Keratinocyte (primary cell): ENCODE data around the gene SIPA1. TPM values are rescaled to one million over a fixed set of nuclear protein-coding genes. Genes with fewer than 3 reads are reported as not detected.

Experiments
- DNase-seq: peaks from one replicate; pipeline ENCODE4 v3.0.0-alpha.2; 2011; ENCODE audit warnings: low read depth, missing footprints, low spot score
- FAIRE-seq: peaks from 2 replicates; lab custom pipeline; 2011; peaks lifted over from hg19 to GRCh38; lab: Jason Lieb, UNC
- H2AFZ ChIP-seq: 2 replicates; pipeline ENCODE4 v1.6.0; 2012; ENCODE audit warnings: low read length, control low read depth, inconsistent platforms; ENCODE audit not compliant: control insufficient read depth
- H3K27ac ChIP-seq: 2 replicates; pipeline ENCODE4 v1.5.1; 2011; ENCODE audit warnings: low read length; ENCODE audit not compliant: control insufficient read depth, insufficient read depth
- H3K27me3 ChIP-seq: 3 replicates; pipeline ENCODE4 v1.6.0; 2011; ENCODE audit warnings: low read length; ENCODE audit not compliant: control insufficient read depth, insufficient read depth; ENCODE audit errors: extremely low read depth
- H3K36me3 ChIP-seq, 2 experiments: 2 replicates in 1 of 2; 3 replicates in 1 of 2; pipeline ENCODE4 v1.5.1; 2011; ENCODE audit warnings: low read length in 2 of 2, mild to moderate bottlenecking in 1 of 2; ENCODE audit not compliant: control insufficient read depth in 2 of 2, insufficient read depth in 2 of 2; ENCODE audit errors: extremely low read depth in 1 of 2
- H3K4me1 ChIP-seq: 3 replicates; pipeline ENCODE4 v1.5.1; 2011; ENCODE audit warnings: low read length; ENCODE audit not compliant: control insufficient read depth, insufficient read depth; ENCODE audit errors: extremely low read depth
- H3K4me2 ChIP-seq: 3 replicates; pipeline ENCODE4 v1.6.0; 2011; ENCODE audit warnings: low read depth, low read length; ENCODE audit not compliant: control insufficient read depth, insufficient read depth; ENCODE audit errors: extremely low read depth
- H3K4me3 ChIP-seq, 3 experiments: fragments of 200-600 bp in 1 of 3; sonication (generic) in 1 of 3; 2 replicates in 2 of 3; 3 replicates in 1 of 3; pipeline ENCODE4 v1.5.1; 2011 to 2016; ENCODE audit warnings: low read length in 3 of 3, mild to moderate bottlenecking in 3 of 3, control low read depth in 2 of 3, inconsistent platforms in 1 of 3, low read depth in 1 of 3, mixed read lengths in 1 of 3, mixed run types in 1 of 3, moderate library complexity in 1 of 3; ENCODE audit not compliant: control insufficient read depth in 2 of 3, insufficient read depth in 2 of 3; ENCODE audit errors: extremely low read depth in 1 of 3
- H3K79me2 ChIP-seq: 2 replicates; pipeline ENCODE4 v1.6.0; 2012; ENCODE audit warnings: low read length; ENCODE audit not compliant: control insufficient read depth, insufficient read depth
- H3K9ac ChIP-seq: 3 replicates; pipeline ENCODE4 v1.6.0; 2011; ENCODE audit warnings: low read length; ENCODE audit not compliant: control insufficient read depth, insufficient read depth; ENCODE audit errors: extremely low read depth
- H3K9me1 ChIP-seq: 3 replicates; pipeline ENCODE4 v1.6.0; 2011; ENCODE audit warnings: low read length; ENCODE audit not compliant: control insufficient read depth, insufficient read depth; ENCODE audit errors: extremely low read depth
- H3K9me3 ChIP-seq: 2 replicates; pipeline ENCODE4 v1.5.1; 2012; ENCODE audit warnings: low read depth, low read length; ENCODE audit not compliant: control insufficient read depth
- H4K20me1 ChIP-seq: 3 replicates; pipeline ENCODE4 v1.6.0; 2011; ENCODE audit warnings: low read length; ENCODE audit not compliant: control insufficient read depth, insufficient read depth; ENCODE audit errors: extremely low read depth
- EZH2 ChIP-seq: IDR thresholded peaks from one replicate; pipeline ENCODE4 v1.6.1; 2012; ENCODE audit warnings: inconsistent platforms, mild to moderate bottlenecking, low read length, moderate library complexity
- dilution Hi-C: fragments of 300-500 bp; cut with MboI; formaldehyde crosslinking; loops from one replicate; pipeline ENCODE4 v1.7.0; 2020; ENCODE audit warnings: low sequenced_read_pairs; ENCODE audit not compliant: extremely low pct_ligation_motif_present
- polyA plus RNA-seq, 5 experiments: library from polyadenylated mRNA; depleted of rRNA in 3 of 5; stranded (reverse) in 3 of 5; stranded (forward) in 1 of 5; unstranded in 1 of 5; fragments of >200 nt; gene quantifications; 1 replicate in 1 of 5; 2 replicates in 3 of 5; 3 replicates in 1 of 5; pipeline versions ENCODE4 v1.2.1 to v1.2.3, GENCODE V29; 2011 to 2012; ENCODE audit warnings: missing spikeins in 2 of 5, low read depth in 1 of 5, low replicate concordance in 1 of 5
- TF ChIP-seq, protein P1 (sequence below), 3 experiments: IDR thresholded peaks in 1 of 3; conservative IDR thresholded peaks in 1 of 3; optimal IDR thresholded peaks in 1 of 3; 2 replicates in 2 of 3; 3 replicates in 1 of 3; pipeline versions ENCODE3 to v1.5.1; 2011; ENCODE audit warnings: low read length in 3 of 3, mild to moderate bottlenecking in 3 of 3, moderate library complexity in 2 of 3, control low read depth in 1 of 3, inconsistent platforms in 1 of 3; ENCODE audit not compliant: insufficient read depth in 2 of 3; ENCODE audit errors: extremely low read depth in 1 of 3

The SIPA1 gene
- polyA plus RNA-seq, 1 donor (not counting 4 experiments of a cell fraction or from before 2014, with no cell fraction given) = 4.5 TPM

DNA sequence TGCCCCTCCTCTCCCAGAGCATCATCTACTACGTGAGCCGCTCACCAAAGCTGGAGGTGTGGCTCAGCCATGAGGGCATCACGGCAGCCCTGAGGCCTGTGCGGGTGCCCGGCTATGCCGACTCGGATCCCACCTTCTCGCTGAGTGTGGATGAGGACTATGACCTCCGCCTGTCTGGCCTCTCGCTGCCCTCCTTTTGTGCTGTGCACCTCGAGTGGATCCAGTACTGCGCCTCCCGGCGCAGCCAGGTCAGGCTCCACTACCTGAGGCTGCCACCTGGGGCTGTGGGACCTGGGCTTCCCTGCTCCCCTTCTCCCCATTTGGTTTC lies 3.8 kb upstream of the SIPA1 start:
- H3K4me2 ChIP-seq = no peak overlapping the region
- H3K79me2 ChIP-seq = no peaks in the 10 kb centered on the region
- DNase-seq = no peak
- H3K4me3 ChIP-seq = no peak overlapping the region
- dilution Hi-C loops = no loop called here
- no peaks in the 10 kb centered on the region for H3K9me1 ChIP-seq
- H4K20me1 ChIP-seq = peaks cover 4% of the 10 kb centered on the region
- H3K27me3 ChIP-seq = no peaks in the 10 kb centered on the region
- no peak for FAIRE-seq
- H3K9ac ChIP-seq = no peak overlapping the region
- TF ChIP-seq, protein P1, sequence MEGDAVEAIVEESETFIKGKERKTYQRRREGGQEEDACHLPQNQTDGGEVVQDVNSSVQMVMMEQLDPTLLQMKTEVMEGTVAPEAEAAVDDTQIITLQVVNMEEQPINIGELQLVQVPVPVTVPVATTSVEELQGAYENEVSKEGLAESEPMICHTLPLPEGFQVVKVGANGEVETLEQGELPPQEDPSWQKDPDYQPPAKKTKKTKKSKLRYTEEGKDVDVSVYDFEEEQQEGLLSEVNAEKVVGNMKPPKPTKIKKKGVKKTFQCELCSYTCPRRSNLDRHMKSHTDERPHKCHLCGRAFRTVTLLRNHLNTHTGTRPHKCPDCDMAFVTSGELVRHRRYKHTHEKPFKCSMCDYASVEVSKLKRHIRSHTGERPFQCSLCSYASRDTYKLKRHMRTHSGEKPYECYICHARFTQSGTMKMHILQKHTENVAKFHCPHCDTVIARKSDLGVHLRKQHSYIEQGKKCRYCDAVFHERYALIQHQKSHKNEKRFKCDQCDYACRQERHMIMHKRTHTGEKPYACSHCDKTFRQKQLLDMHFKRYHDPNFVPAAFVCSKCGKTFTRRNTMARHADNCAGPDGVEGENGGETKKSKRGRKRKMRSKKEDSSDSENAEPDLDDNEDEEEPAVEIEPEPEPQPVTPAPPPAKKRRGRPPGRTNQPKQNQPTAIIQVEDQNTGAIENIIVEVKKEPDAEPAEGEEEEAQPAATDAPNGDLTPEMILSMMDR (optimal IDR thresholded peaks at IDR 0.05 in 1 of 3, IDR thresholded peaks at IDR 0.05 in 1 of 3, conservative IDR thresholded peaks at IDR 0.05 in 1 of 3; ENCODE audit: extremely low read depth in 1 of 3, insufficient read depth in 2 of 3, low read length in 3 of 3) = no peak
- TF ChIP-seq EZH2 = no peak
- no peak overlapping the region for H2AFZ ChIP-seq
- peaks cover 46 to 52% of the 10 kb centered on the region in 2 experiments for H3K36me3 ChIP-seq
- no peaks in the 10 kb centered on the region for H3K9me3 ChIP-seq
- peaks cover 7% of the 10 kb centered on the region for H3K4me1 ChIP-seq
- H3K27ac ChIP-seq = no peak overlapping the region

DNA sequence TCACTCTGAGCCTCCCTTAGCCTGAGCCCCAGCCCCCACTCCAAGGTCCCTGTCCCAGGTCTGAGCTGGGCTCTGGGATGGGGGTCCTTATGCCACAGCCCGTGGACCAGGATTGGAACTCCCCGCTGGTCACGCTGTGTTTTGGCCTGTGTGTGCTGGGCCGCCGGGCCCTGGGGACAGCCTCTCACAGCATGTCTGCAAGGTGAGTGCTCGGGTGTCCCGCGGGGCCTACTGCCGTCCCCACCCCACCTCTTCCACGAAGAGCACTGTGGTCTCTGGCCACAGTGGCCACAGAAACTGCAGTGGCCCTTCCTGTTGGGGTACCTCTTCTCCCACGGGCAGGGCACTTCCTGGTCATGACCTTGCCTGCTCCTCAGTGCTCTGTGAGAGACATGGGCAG lies 3.5 kb upstream of the SIPA1 start:
- Histone ChIP-seq H3K4me1 (peaks cover 7% of the 10 kb centered on the region), H3K27ac (no peak overlapping the region), H3K27me3 (no peaks in the 10 kb centered on the region), H3K4me2 (no peak overlapping the region), H3K36me3 (peaks cover 42 to 48% of the 10 kb centered on the region in 2 experiments), H3K79me2 (no peaks in the 10 kb centered on the region), H3K9ac (no peak overlapping the region), H3K9me3 (no peaks in the 10 kb centered on the region), H3K9me1 (no peaks in the 10 kb centered on the region), H4K20me1 (peaks cover 4% of the 10 kb centered on the region), H2AFZ (no peak overlapping the region), H3K4me3 (no peak overlapping the region)
- FAIRE-seq = no peak
- DNase-seq = no peak
- dilution Hi-C loops = no loop called here
- TF ChIP-seq, protein P1 (optimal IDR thresholded peaks at IDR 0.05 in 1 of 3, IDR thresholded peaks at IDR 0.05 in 1 of 3, conservative IDR thresholded peaks at IDR 0.05 in 1 of 3; ENCODE audit: extremely low read depth in 1 of 3, insufficient read depth in 2 of 3, low read length in 3 of 3) = no peak
- no peak for TF ChIP-seq EZH2
